Transverse colon (tissue), 4 donors: ENCODE measurements around the gene VN1R5. TPM values are rescaled to one million over a fixed set of nuclear protein-coding genes. Genes with fewer than 3 reads are reported as not detected.
"Not testable (repeated sequence)": the region's sequence is repeated elsewhere in the genome, so short reads cannot be mapped to it uniquely, and the experiment has no call there.

Source experiments
- DNase-seq: peaks from one replicate; pipeline ENCODE4 v3.0.0-alpha.2; 2019
- H3K27ac ChIP-seq, 4 donors: fragments of 200-600 bp; sonication (generic); 2 replicates each; pipeline ENCODE4 v1.5.1; 2016 to 2018; ENCODE audit warnings: inconsistent platforms in 4 of 4
- H3K27me3 ChIP-seq: fragments of 200-600 bp; sonication (generic); 2 replicates; pipeline ENCODE4 v1.5.1; 2017; ENCODE audit warnings: inconsistent platforms
- H3K36me3 ChIP-seq, 4 donors: fragments of 200-600 bp; sonication (generic); 2 replicates each; pipeline ENCODE4 v1.5.1; 2017 to 2019; ENCODE audit warnings: inconsistent platforms in 4 of 4
- H3K4me1 ChIP-seq, 4 donors: fragments of 200-600 bp; sonication (generic); 2 replicates each; pipeline ENCODE4 v1.5.1; 2017 to 2020; ENCODE audit warnings: inconsistent platforms in 4 of 4
- H3K4me3 ChIP-seq, 4 donors: fragments of 200-600 bp; sonication (generic); 1 replicate in 1 of 4; 2 replicates in 3 of 4; pipeline versions ENCODE4 v1.5.1 to v1.6.1; 2017 to 2019; ENCODE audit warnings: inconsistent platforms in 4 of 4
- H3K9me3 ChIP-seq, 2 donors: fragments of 200-600 bp; sonication (generic); 2 replicates each; pipeline ENCODE4 v1.5.1; 2017 to 2019; ENCODE audit warnings: inconsistent platforms in 2 of 2
- CTCF ChIP-seq, 5 experiments: fragments of 200-600 bp in 3 of 5; fragments of 450-650 bp in 2 of 5; sonication (generic) in 3 of 5; IDR thresholded peaks; 1 replicate in 2 of 5; 2 replicates in 3 of 5; pipeline ENCODE4 v1.5.1; 2016 to 2017; ENCODE audit warnings: antibody characterized with exemption in 5 of 5, inconsistent platforms in 3 of 5, mild to moderate bottlenecking in 2 of 5, moderate library complexity in 1 of 5
- EP300 ChIP-seq: sonication (generic); formaldehyde crosslinking; IDR thresholded peaks from one replicate; pipeline ENCODE4 v1.6.1; 2017; ENCODE audit warnings: antibody characterized with exemption, low read depth
- POLR2A ChIP-seq: fragments of 450-650 bp; IDR thresholded peaks from one replicate; pipeline ENCODE4 v1.6.1; 2016; ENCODE audit warnings: antibody characterized with exemption, mild to moderate bottlenecking, moderate library complexity
- POLR2AphosphoS5 ChIP-seq, 3 donors: sonication (generic); formaldehyde crosslinking; IDR thresholded peaks; one replicate each; pipeline ENCODE4 v1.6.1; 2016; ENCODE audit warnings: antibody characterized with exemption in 3 of 3
- WGBS, 2 donors: methylation state at CpG; one replicate each; pipeline ENCODE4 v1.1.5; 2018; ENCODE audit warnings: low coverage in 1 of 2; 5-methylcytosine and 5-hydroxymethylcytosine counted together
- in situ Hi-C, 4 donors: fragments of 200-750 bp; cut with MboI; loops; one replicate each; pipeline versions ENCODE4 v1.15.0 to v1.15.1; 2017; ENCODE audit warnings: low sequenced_read_pairs in 3 of 4, low pct_ligation_motif_present in 1 of 4, low pct_unique_long_range_greater_than_20kb in 1 of 4
- intact Hi-C: fragments of 100-400 bp; cut with DNase I; formaldehyde crosslinking; loops from one replicate; pipeline ENCODE4 v1.15.1; 2023; ENCODE audit warnings: low total_unique reads
- total RNA-seq, 4 donors: library from RNA; depleted of rRNA; stranded (reverse); fragments of >200 nt; gene quantifications; one replicate each; pipeline ENCODE4 v1.1.0, GENCODE V29; 2016

VN1R5 gene
- total RNA-seq, 4 donors from 2014 or later, result not detected

GRCh38 chr1:247287460-247287859 is 31.6 kb downstream of the VN1R5 start:
- TF ChIP-seq EP300 (no peak), POLR2A (no peak), POLR2AphosphoS5 (IDR thresholded peaks at IDR 0.05) (no peak), CTCF (IDR thresholded peaks at IDR 0.05) (no peak)

GRCh38 chr1:247288341-247288740 is 32.5 kb downstream of the VN1R5 start:
- DNase-seq, result no peak
- intact Hi-C loops, result no loop called here
- Histone ChIP-seq H3K36me3 (no peaks in the 10 kb centered on the region), H3K27ac (no peak overlapping the region), H3K9me3 (no peaks in the 10 kb centered on the region), H3K27me3 (no peaks in the 10 kb centered on the region), H3K4me1 (no peaks in the 10 kb centered on the region), H3K4me3 (no peak overlapping the region)
- in situ Hi-C loops, result no loop called here
- WGBS, 2 donors, result 98% methylated on average over 6 of the region's 6 CpGs; no CpG with 5 or more reads in 1 of the 2 donors
- TF ChIP-seq CTCF (IDR thresholded peaks at IDR 0.05) (no peak), EP300 (no peak)

More at GRCh38 chr1:247287460-247287859, 31.6 kb downstream of the VN1R5 start:
- no peaks in the 10 kb centered on the region for H3K9me3 ChIP-seq
- no peaks in the 10 kb centered on the region for H3K36me3 ChIP-seq
- no peak for DNase-seq
- whole genome bisulfite sequencing, 2 donors, result 90 to 94% methylated on average over 14 of the region's 14 CpGs
- H3K27ac ChIP-seq, result no peak overlapping the region
- H3K4me3 ChIP-seq, result no peak overlapping the region
- in situ Hi-C loops, result no loop called here
- H3K4me1 ChIP-seq, result no peaks in the 10 kb centered on the region
- intact Hi-C loops, result no loop called here
- H3K27me3 ChIP-seq, result no peaks in the 10 kb centered on the region

GRCh38 chr1:247289274-247289892 is 33.5 kb downstream of the VN1R5 start:
- intact Hi-C loops, H3K27me3 ChIP-seq, H3K4me1 ChIP-seq, H3K9me3 ChIP-seq, in situ Hi-C loops, H3K36me3 ChIP-seq, H3K4me3 ChIP-seq, H3K27ac ChIP-seq, DNase-seq: not testable (repeated sequence)
- WGBS, 2 donors, result 91 to 94% methylated on average over 13 to 19 of the region's 19 CpGs

- no peak overlapping the region for H3K4me3 ChIP-seq
- no peak overlapping the region for H3K27ac ChIP-seq
- intact Hi-C loops (no loop called here), in situ Hi-C loops (no loop called here)
- no peak for DNase-seq
- no peak for TF ChIP-seq POLR2AphosphoS5 (IDR thresholded peaks at IDR 0.05)
- TF ChIP-seq POLR2A, result no peak
- TF ChIP-seq EP300, result no peak
- TF ChIP-seq CTCF (IDR thresholded peaks at IDR 0.05), result no peak
- no peaks in the 10 kb centered on the region for H3K27me3 ChIP-seq
- 92 to 100% methylated on average over 3 to 20 of the region's 20 CpGs for WGBS, 2 donors
- H3K9me3 ChIP-seq, result no peaks in the 10 kb centered on the region
- H3K4me1 ChIP-seq, result no peaks in the 10 kb centered on the region
- no peaks in the 10 kb centered on the region for H3K36me3 ChIP-seq
These were observed 34.7 kb downstream of the VN1R5 start for GRCh38 chr1:247290576-247290975.

- intact Hi-C loops (no loop called here), in situ Hi-C loops (no loop called here)
- DNase-seq, result no peak
- TF ChIP-seq CTCF (IDR thresholded peaks at IDR 0.05) (no peak), POLR2A (no peak), EP300 (no peak), POLR2AphosphoS5 (IDR thresholded peaks at IDR 0.05) (no peak)
- Histone ChIP-seq H3K4me3 (no peak overlapping the region), H3K27me3 (no peaks in the 10 kb centered on the region), H3K27ac (no peak overlapping the region), H3K9me3 (no peaks in the 10 kb centered on the region), H3K36me3 (no peaks in the 10 kb centered on the region), H3K4me1 (no peaks in the 10 kb centered on the region)
- WGBS, 2 donors, result 95 to 100% methylated on average over 2 to 9 of the region's 9 CpGs
These were observed 35.3 kb downstream of the VN1R5 start for GRCh38 chr1:247291161-247291560.
